Colon (tissue), 2 donors: ENCODE data around the gene PRPF40A.

Experiments
- FAIRE-seq: peaks from 2 replicates; lab custom pipeline; 2012; peaks lifted over from hg19 to GRCh38; lab: Jason Lieb, UNC
- donor health status: control.
- donor health status: control.

The PRPF40A gene

GRCh38 chr2:152615177-152615576 lies 102.1 kb downstream of the PRPF40A start:
- no peak for FAIRE-seq

GRCh38 chr2:152613235-152613634 lies 104.0 kb downstream of the PRPF40A start:
- FAIRE-seq, result no peak

- no peak for FAIRE-seq
These were observed 105.6 kb downstream of the PRPF40A start for GRCh38 chr2:152611458-152612231.

GRCh38 chr2:152609699-152610098 lies 107.6 kb downstream of the PRPF40A start:
- FAIRE-seq, result no peak

- no peak for FAIRE-seq
These were observed 108.1 kb downstream of the PRPF40A start for GRCh38 chr2:152609154-152609553.

- FAIRE-seq, result no peak
These were observed 109.4 kb downstream of the PRPF40A start for GRCh38 chr2:152607793-152608300.

- no peak for FAIRE-seq
These were observed 110.3 kb downstream of the PRPF40A start for GRCh38 chr2:152606941-152607340.

GRCh38 chr2:152606081-152606480 lies 111.2 kb downstream of the PRPF40A start:
- no peak for FAIRE-seq

GRCh38 chr2:152603166-152603565 lies 114.1 kb downstream of the PRPF40A start:
- FAIRE-seq, result no peak

- no peak for FAIRE-seq
These were observed 114.5 kb downstream of the PRPF40A start for GRCh38 chr2:152602750-152603149.
